Endothelial cell of umbilical vein (primary cell): Measurements from ENCODE around the gene NFIC. TPM values are rescaled to one million over a fixed set of nuclear protein-coding genes. Genes with fewer than 3 reads are reported as not detected.

Experiments used
- BruUV-seq: library from RNA; stranded (reverse); fragments of 400-500 nt; replicated peaks from 2 replicates; lab custom pipeline; 2021; lab: Mats Ljungman, UMichigan
- CTCF ChIA-PET: fragments of 300-600, 350-600 bp; sonication (Branson Sonifier 250); formaldehyde crosslinking; loops from one replicate; lab custom pipeline; 2021; ENCODE audit warnings: antibody characterized with exemption, inconsistent platforms; lab: Charles Lee
- POLR2A ChIA-PET: fragments of 300-600, 350-600 bp; sonication (Branson Sonifier 250); formaldehyde crosslinking; loops from one replicate; lab custom pipeline; 2021; ENCODE audit warnings: antibody characterized with exemption, inconsistent platforms; lab: Charles Lee
- DNase-seq: peaks from one replicate; pipeline ENCODE4 v3.0.0-alpha.2; 2011; ENCODE audit warnings: low read depth, low spot score
- FAIRE-seq: peaks from 2 replicates; lab custom pipeline; 2011; peaks lifted over from hg19 to GRCh38; lab: Jason Lieb, UNC
- H2AFZ ChIP-seq: 2 replicates; pipeline ENCODE4 v1.6.0; 2012; ENCODE audit warnings: low read depth, low read length, control low read depth, inconsistent platforms
- H3K27ac ChIP-seq: 2 replicates; pipeline ENCODE4 v1.5.1; 2011; ENCODE audit warnings: low read depth, mild to moderate bottlenecking, control low read depth, low read length, moderate library complexity; ENCODE audit not compliant: insufficient read depth
- H3K27me3 ChIP-seq, 2 experiments: 2 replicates each; pipeline versions ENCODE4 v1.6.0 to v1.6.1; 2011; ENCODE audit warnings: low read length in 2 of 2, mixed read lengths in 1 of 2; ENCODE audit not compliant: control insufficient read depth in 2 of 2, insufficient read depth in 2 of 2
- H3K36me3 ChIP-seq, 2 experiments: 2 replicates in 1 of 2; 3 replicates in 1 of 2; pipeline ENCODE4 v1.5.1; 2011; ENCODE audit warnings: low read length in 2 of 2, mild to moderate bottlenecking in 1 of 2, moderate library complexity in 1 of 2; ENCODE audit not compliant: control insufficient read depth in 2 of 2, insufficient read depth in 2 of 2; ENCODE audit errors: extremely low read depth in 1 of 2
- H3K4me1 ChIP-seq: 3 replicates; pipeline ENCODE4 v1.5.1; 2011; ENCODE audit warnings: mild to moderate bottlenecking, low read length; ENCODE audit not compliant: control insufficient read depth, insufficient read depth; ENCODE audit errors: extremely low read depth
- H3K4me2 ChIP-seq: 2 replicates; pipeline ENCODE4 v1.6.1; 2011; ENCODE audit warnings: low read length, control low read depth, mixed read lengths; ENCODE audit not compliant: insufficient read depth
- H3K4me3 ChIP-seq, 3 experiments: fragments of 200-600 bp in 1 of 3; sonication (generic), shearing (Covaris generic) in 1 of 3; replicated peaks in 1 of 3; 2 replicates each; pipeline ENCODE4 v1.5.1; 2011 to 2016; ENCODE audit warnings: control low read depth in 3 of 3, low read length in 3 of 3, mild to moderate bottlenecking in 2 of 3, inconsistent platforms in 1 of 3, low read depth in 1 of 3, moderate library complexity in 1 of 3; ENCODE audit not compliant: insufficient read depth in 1 of 3
- H3K79me2 ChIP-seq: 2 replicates; pipeline ENCODE4 v1.6.0; 2012; ENCODE audit warnings: low read length, inconsistent platforms; ENCODE audit not compliant: control insufficient read depth, insufficient read depth
- H3K9ac ChIP-seq: replicated peaks from 2 replicates; pipeline ENCODE3; 2011; ENCODE audit warnings: low read length, control low read depth; ENCODE audit not compliant: insufficient read depth; ENCODE audit errors: extremely low read depth
- H3K9me1 ChIP-seq: replicated peaks from 3 replicates; pipeline ENCODE4 v1.6.0; 2011; ENCODE audit warnings: mild to moderate bottlenecking, low read length; ENCODE audit not compliant: control insufficient read depth, insufficient read depth; ENCODE audit errors: extremely low read depth
- H3K9me3 ChIP-seq: replicated peaks from 2 replicates; pipeline ENCODE4 v1.5.1; 2012; ENCODE audit warnings: low read length, inconsistent platforms; ENCODE audit not compliant: control insufficient read depth, insufficient read depth
- H4K20me1 ChIP-seq: replicated peaks from 2 replicates; pipeline ENCODE3; 2011; ENCODE audit warnings: mild to moderate bottlenecking, low read length; ENCODE audit not compliant: control insufficient read depth, insufficient read depth; ENCODE audit errors: extremely low read depth
- EZH2 ChIP-seq: IDR thresholded peaks from 2 replicates; pipeline ENCODE4 v1.6.1; 2012; ENCODE audit warnings: borderline replicate concordance, low read depth, mild to moderate bottlenecking, moderate library complexity, low read length, inconsistent platforms; ENCODE audit not compliant: severe bottlenecking
- FOS ChIP-seq: IDR thresholded peaks from 2 replicates; pipeline ENCODE4 v1.6.1; 2011; ENCODE audit warnings: mild to moderate bottlenecking, low read length, moderate library complexity, borderline replicate concordance; ENCODE audit not compliant: insufficient read depth
- GATA2 ChIP-seq: IDR thresholded peaks from 2 replicates; pipeline ENCODE4 v1.7.0; 2011; ENCODE audit warnings: low read depth, mild to moderate bottlenecking, moderate library complexity, mixed read lengths, low read length; ENCODE audit not compliant: insufficient read length, insufficient read depth
- JUN ChIP-seq: IDR thresholded peaks from 2 replicates; pipeline ENCODE4 v1.6.1; 2011; ENCODE audit warnings: borderline replicate concordance, low read depth; ENCODE audit not compliant: insufficient read length, insufficient read depth
- MYC ChIP-seq: IDR thresholded peaks from one replicate; pipeline ENCODE4 v1.6.1; 2011; ENCODE audit warnings: mild to moderate bottlenecking, low read depth, low read length
- POLR2A ChIP-seq: IDR thresholded peaks from 2 replicates; pipeline ENCODE4 v1.6.1; 2012; ENCODE audit warnings: low read depth, mild to moderate bottlenecking, control low read depth, low read length
- POLR2AphosphoS5 ChIP-seq: IDR thresholded peaks from 2 replicates; pipeline ENCODE4 v1.6.1; 2012; ENCODE audit warnings: low read depth, mild to moderate bottlenecking, control low read depth, low read length, moderate library complexity; ENCODE audit not compliant: insufficient read depth
- dilution Hi-C: fragments of 300-500 bp; cut with MboI; formaldehyde crosslinking; loops from one replicate; pipeline ENCODE4 v1.15.0; 2019; ENCODE audit warnings: low sequenced_read_pairs; ENCODE audit not compliant: extremely low pct_ligation_motif_present
- intact Hi-C: fragments of 100-400 bp; cut with micrococcal nuclease; formaldehyde crosslinking; loops from one replicate; pipeline ENCODE4 v1.10.0; 2022
- polyA plus RNA-seq, 4 experiments: library from polyadenylated mRNA; depleted of rRNA in 3 of 4; stranded (reverse) in 3 of 4; unstranded in 1 of 4; fragments of >200 nt; gene quantifications; 2 replicates each; pipeline versions ENCODE4 v1.2.1 to v1.2.3, GENCODE V29; 2011 to 2012; ENCODE audit warnings: missing spikeins in 1 of 4
- total RNA-seq: library from RNA; stranded (reverse); gene quantifications from 2 replicates; pipeline ENCODE4 v1.2.3, GENCODE V29; 2021
- TF ChIP-seq, protein P1 (sequence below): IDR thresholded peaks from 2 replicates; pipeline ENCODE4 v1.6.1; 2011; ENCODE audit not compliant: insufficient read depth, insufficient read length
- TF ChIP-seq, protein P2 (sequence below), 2 donors: IDR thresholded peaks; 1 replicate in 1 of 2; 2 replicates in 1 of 2; pipeline ENCODE4 v1.5.1; 2011; ENCODE audit warnings: low read length in 2 of 2, mild to moderate bottlenecking in 2 of 2, moderate library complexity in 2 of 2, control low read depth in 1 of 2, inconsistent platforms in 1 of 2, low read depth in 1 of 2; ENCODE audit not compliant: insufficient read depth in 1 of 2; ENCODE audit errors: extremely low read depth in 1 of 2

The NFIC gene
- total and polyA plus RNA-seq, 2 donors (not counting 3 experiments of a cell fraction or from before 2014, with no cell fraction given): 11.4 to 133 TPM

DNA sequence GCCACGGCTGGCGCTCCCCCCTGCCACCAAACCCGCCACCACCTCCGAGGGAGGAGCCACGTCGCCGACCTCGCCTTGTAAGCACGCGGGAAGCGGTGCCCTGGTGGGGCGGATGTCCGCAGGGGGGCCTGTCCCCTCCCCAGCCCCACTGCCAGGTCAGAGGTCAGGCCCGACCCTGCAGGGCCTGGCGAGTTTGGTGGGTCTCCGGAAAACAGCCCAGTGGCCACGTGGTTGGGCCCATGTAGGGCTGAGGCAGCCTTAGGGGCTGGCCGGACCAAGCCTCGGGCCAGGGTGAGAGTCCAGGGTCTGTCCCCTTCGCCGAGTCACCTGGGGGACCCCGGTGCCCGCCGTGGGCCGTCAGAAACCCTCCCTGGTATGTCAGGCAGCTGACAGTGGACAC, 87.5 kb downstream of the NFIC start:
- Histone ChIP-seq H3K4me1 (peaks cover 24% of the 10 kb centered on the region), H3K9me3 (no peaks in the 10 kb centered on the region), H2AFZ (no peak overlapping the region), H3K27me3 (no peaks in the 10 kb centered on the region), H3K9me1 (no peaks in the 10 kb centered on the region), H3K4me2 (no peak overlapping the region), H3K79me2 (peaks cover 5% of the 10 kb centered on the region), H3K9ac (no peak overlapping the region), H3K4me3 (no peak overlapping the region), H3K36me3 (peaks cover 5 to 35% of the 10 kb centered on the region in 2 experiments), H4K20me1 (no peaks in the 10 kb centered on the region), H3K27ac (no peak overlapping the region)
- dilution Hi-C loops: no loop called here
- intact Hi-C loops: no loop called here
- no TSS peak for BruUV-seq
- POLR2A ChIA-PET: no interaction called here
- CTCF ChIA-PET: no interaction called here
- no peak for FAIRE-seq
- no peak for DNase-seq
- TF ChIP-seq POLR2AphosphoS5: no peak

DNA sequence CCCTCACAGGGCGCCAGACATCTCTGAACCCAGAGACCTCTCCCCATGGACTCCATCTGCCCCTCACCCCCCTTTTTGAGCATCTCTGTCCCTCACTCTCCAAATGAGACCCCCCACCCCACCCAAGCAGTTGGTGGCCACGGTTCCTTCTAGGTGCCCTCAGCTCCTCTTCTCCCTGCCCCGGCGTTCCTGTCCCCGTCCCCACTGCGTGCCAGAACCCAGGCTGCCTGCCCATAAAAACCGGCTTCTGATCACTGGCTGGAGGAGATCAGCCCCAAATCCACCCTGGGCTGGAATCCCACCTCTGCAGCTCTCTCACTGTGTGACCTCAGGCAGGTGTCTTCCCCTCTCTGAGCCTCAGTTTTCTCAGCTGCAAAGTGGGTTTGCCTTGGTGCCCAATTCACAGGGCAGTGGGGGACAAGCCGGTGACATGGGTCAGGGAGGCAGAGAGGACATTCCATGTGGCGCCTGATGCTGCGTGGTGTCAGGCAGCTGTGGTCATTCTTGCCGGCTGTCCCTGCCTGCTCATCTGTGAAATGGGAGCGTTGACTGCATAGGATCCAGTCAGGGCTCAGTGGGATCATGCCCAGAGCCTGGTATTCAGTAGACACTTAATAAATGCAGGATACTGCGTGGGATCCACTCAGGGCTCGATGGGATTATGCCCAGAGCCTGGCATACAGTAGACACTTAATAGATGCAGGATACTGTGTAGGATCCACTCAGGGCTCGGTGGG, 88.4 kb downstream of the NFIC start:
- Histone ChIP-seq H3K4me1 (peaks cover 33% of the 10 kb centered on the region), H3K9me1 (no peaks in the 10 kb centered on the region), H3K36me3 (peaks cover 5 to 31% of the 10 kb centered on the region in 2 experiments), H3K79me2 (peaks cover 5% of the 10 kb centered on the region), H3K4me2 (no peak overlapping the region), H3K9ac (no peak overlapping the region), H3K4me3 (no peak overlapping the region), H2AFZ (no peak overlapping the region), H3K27ac (no peak overlapping the region), H3K9me3 (no peaks in the 10 kb centered on the region), H3K27me3 (no peaks in the 10 kb centered on the region), H4K20me1 (no peaks in the 10 kb centered on the region)
- no peak for FAIRE-seq
- dilution Hi-C loops (no loop called here), intact Hi-C loops (no loop called here)
- ChIA-PET CTCF (no interaction called here), POLR2A (no interaction called here)
- no peak for DNase-seq
- no TSS peak for BruUV-seq
- TF ChIP-seq POLR2A (no peak), JUN (no peak), FOS (no peak), GATA2 (no peak), EZH2 (no peak), POLR2AphosphoS5 (no peak), MYC (no peak)
- TF ChIP-seq, protein P1, sequence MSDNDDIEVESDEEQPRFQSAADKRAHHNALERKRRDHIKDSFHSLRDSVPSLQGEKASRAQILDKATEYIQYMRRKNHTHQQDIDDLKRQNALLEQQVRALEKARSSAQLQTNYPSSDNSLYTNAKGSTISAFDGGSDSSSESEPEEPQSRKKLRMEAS: no peak
- TF ChIP-seq, protein P2, sequence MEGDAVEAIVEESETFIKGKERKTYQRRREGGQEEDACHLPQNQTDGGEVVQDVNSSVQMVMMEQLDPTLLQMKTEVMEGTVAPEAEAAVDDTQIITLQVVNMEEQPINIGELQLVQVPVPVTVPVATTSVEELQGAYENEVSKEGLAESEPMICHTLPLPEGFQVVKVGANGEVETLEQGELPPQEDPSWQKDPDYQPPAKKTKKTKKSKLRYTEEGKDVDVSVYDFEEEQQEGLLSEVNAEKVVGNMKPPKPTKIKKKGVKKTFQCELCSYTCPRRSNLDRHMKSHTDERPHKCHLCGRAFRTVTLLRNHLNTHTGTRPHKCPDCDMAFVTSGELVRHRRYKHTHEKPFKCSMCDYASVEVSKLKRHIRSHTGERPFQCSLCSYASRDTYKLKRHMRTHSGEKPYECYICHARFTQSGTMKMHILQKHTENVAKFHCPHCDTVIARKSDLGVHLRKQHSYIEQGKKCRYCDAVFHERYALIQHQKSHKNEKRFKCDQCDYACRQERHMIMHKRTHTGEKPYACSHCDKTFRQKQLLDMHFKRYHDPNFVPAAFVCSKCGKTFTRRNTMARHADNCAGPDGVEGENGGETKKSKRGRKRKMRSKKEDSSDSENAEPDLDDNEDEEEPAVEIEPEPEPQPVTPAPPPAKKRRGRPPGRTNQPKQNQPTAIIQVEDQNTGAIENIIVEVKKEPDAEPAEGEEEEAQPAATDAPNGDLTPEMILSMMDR (IDR thresholded peaks at IDR 0.05; ENCODE audit: extremely low read depth in 1 of 2, insufficient read depth in 1 of 2, low read depth in 1 of 2, low read length in 2 of 2): no peak
